SK-N-SH (cell line): Measurements from ENCODE around the gene ATP6V1G3. TPM values are rescaled to one million over a fixed set of nuclear protein-coding genes. Genes with fewer than 3 reads are reported as not detected.

Source experiments
- CTCF ChIA-PET: fragments of 300-600, 350-600 bp; formaldehyde crosslinking; extraction: SDS; loops from one replicate; lab custom pipeline; 2021; lab: Yijun Ruan, JAX
- POLR2A ChIA-PET: fragments of 350-600 bp; sonication (Branson Sonifier 250); formaldehyde crosslinking; extraction: SDS; loops from one replicate; lab custom pipeline; 2020; ENCODE audit warnings: antibody characterized with exemption, inconsistent platforms; lab: Yijun Ruan, JAX
- DNase-seq: peaks from one replicate; pipeline ENCODE4 v3.0.0; 2012
- H2AFZ ChIP-seq: fragments of 200-600 bp; sonication (generic); 2 replicates; pipeline ENCODE4 v1.8.1; 2016; ENCODE audit warnings: antibody characterized with exemption, mild to moderate bottlenecking, low read depth
- H3F3A ChIP-seq: fragments of 200-600 bp; sonication (generic); replicated peaks from 2 replicates; pipeline ENCODE3; 2016; ENCODE audit warnings: antibody characterized with exemption, mild to moderate bottlenecking; ENCODE audit not compliant: insufficient read depth
- H3K27ac ChIP-seq, 2 experiments: fragments of 200-500 bp in 1 of 2; fragments of 200-600 bp in 1 of 2; sonication (Bioruptor generic) in 1 of 2; sonication (generic), shearing (Covaris generic) in 1 of 2; 2 replicates each; pipeline versions ENCODE4 v1.5.1 to v1.6.1; 2014 to 2016; ENCODE audit warnings: low read depth in 2 of 2, inconsistent platforms in 1 of 2, low read length in 1 of 2, mild to moderate bottlenecking in 1 of 2, mixed read lengths in 1 of 2
- H3K27me3 ChIP-seq: fragments of 200-600 bp; sonication (generic), shearing (Covaris generic); 2 replicates; pipeline ENCODE4 v1.6.1; 2016; ENCODE audit warnings: mixed run types; ENCODE audit not compliant: insufficient read depth
- H3K36me3 ChIP-seq, 2 experiments: fragments of 200-500 bp in 1 of 2; fragments of 200-600 bp in 1 of 2; sonication (Bioruptor generic) in 1 of 2; sonication (generic) in 1 of 2; replicated peaks in 1 of 2; 2 replicates each; pipeline versions ENCODE3 to v1.5.1; 2014 to 2016; ENCODE audit warnings: low read length in 1 of 2, mild to moderate bottlenecking in 1 of 2; ENCODE audit not compliant: insufficient read depth in 2 of 2, control insufficient read depth in 1 of 2
- H3K4me1 ChIP-seq, 2 experiments: fragments of 200-500 bp in 1 of 2; fragments of 200-600 bp in 1 of 2; sonication (Bioruptor generic) in 1 of 2; sonication (generic), shearing (Covaris generic) in 1 of 2; 2 replicates each; pipeline versions ENCODE4 v1.5.1 to v1.6.1; 2014 to 2016; ENCODE audit warnings: low read depth in 1 of 2, low read length in 1 of 2, mixed run types in 1 of 2; ENCODE audit not compliant: insufficient read depth in 2 of 2, control insufficient read depth in 1 of 2
- H3K4me2 ChIP-seq: fragments of 200-600 bp; sonication (generic), shearing (Covaris generic); 2 replicates; pipeline ENCODE4 v1.6.1; 2017; ENCODE audit warnings: mixed run types
- H3K4me3 ChIP-seq, 2 experiments: fragments of 200-500 bp in 1 of 2; fragments of 200-600 bp in 1 of 2; sonication (Bioruptor generic) in 1 of 2; sonication (generic), shearing (Covaris generic) in 1 of 2; 2 replicates each; pipeline versions ENCODE4 v1.5.1 to v1.8.1; 2014 to 2016; ENCODE audit warnings: low read depth in 2 of 2, inconsistent platforms in 1 of 2, low read length in 1 of 2, mild to moderate bottlenecking in 1 of 2, mixed read lengths in 1 of 2, moderate library complexity in 1 of 2
- H3K79me2 ChIP-seq: fragments of 200-600 bp; sonication (generic); 2 replicates; pipeline ENCODE4 v1.8.1; 2017; ENCODE audit warnings: mild to moderate bottlenecking; ENCODE audit not compliant: insufficient read depth
- H3K9ac ChIP-seq: fragments of 200-600 bp; sonication (generic); 2 replicates; pipeline ENCODE4 v1.6.1; 2017; ENCODE audit warnings: mixed run types
- H3K9me2 ChIP-seq: fragments of 200-600 bp; sonication (generic); 2 replicates; pipeline ENCODE4 v1.6.1; 2017; ENCODE audit warnings: mixed run types
- H3K9me3 ChIP-seq: fragments of 200-600 bp; sonication (generic); 2 replicates; pipeline ENCODE4 v1.6.1; 2017; ENCODE audit warnings: mixed run types, mild to moderate bottlenecking, moderate library complexity
- H4K20me1 ChIP-seq: fragments of 200-600 bp; sonication (generic); 2 replicates; pipeline ENCODE4 v1.6.1; 2017; ENCODE audit warnings: mild to moderate bottlenecking, mixed run types; ENCODE audit not compliant: insufficient read depth
- EP300 ChIP-seq, 2 experiments: IDR thresholded peaks; 2 replicates each; pipeline versions ENCODE4 v1.4.0 to v1.6.1; 2012; ENCODE audit warnings: borderline replicate concordance in 1 of 2, low read depth in 1 of 2, low read length in 1 of 2
- FOXJ3 ChIP-seq: sonication (generic); formaldehyde crosslinking; IDR thresholded peaks from 2 replicates; pipeline ENCODE4 v1.5.1; 2020; ENCODE audit warnings: mild to moderate bottlenecking, missing genetic modification reagents
- GATA2 ChIP-seq: sonication (generic); formaldehyde crosslinking; IDR thresholded peaks from 2 replicates; pipeline ENCODE4 v1.5.0; 2020; ENCODE audit warnings: mild to moderate bottlenecking, missing genetic modification reagents
- JUND ChIP-seq: IDR thresholded peaks from 2 replicates; pipeline ENCODE4 v1.4.0; 2012
- POLR2AphosphoS5 ChIP-seq: IDR thresholded peaks from 2 replicates; pipeline ENCODE4 v1.6.1; 2012; ENCODE audit warnings: low read depth, low read length
- RAD21 ChIP-seq: IDR thresholded peaks from 2 replicates; pipeline ENCODE4 v1.6.1; 2012; ENCODE audit warnings: mild to moderate bottlenecking, low read length
- RXRA ChIP-seq: IDR thresholded peaks from 2 replicates; pipeline ENCODE4 v1.4.0; 2012; ENCODE audit warnings: low read depth, mild to moderate bottlenecking, borderline replicate concordance
- WGBS: methylation state at CpG from one replicate; pipeline ENCODE4 v1.1.6; 2017; ENCODE audit warnings: low lambda C conversion rate; 5-methylcytosine and 5-hydroxymethylcytosine counted together
- polyA plus RNA-seq, 3 experiments: library from polyadenylated mRNA; depleted of rRNA; stranded (reverse); fragments of >200 nt; gene quantifications; 2 replicates each; pipeline ENCODE4 v1.2.3, GENCODE V29; 2012
- TF ChIP-seq, protein P1 (sequence below): fragments of 200-600 bp; sonication (generic); IDR thresholded peaks from 2 replicates; pipeline ENCODE4 v1.6.1; 2017; ENCODE audit warnings: antibody characterized with exemption, mild to moderate bottlenecking, moderate library complexity
- TF ChIP-seq, protein P2 (sequence below): IDR thresholded peaks from 2 replicates; pipeline ENCODE4 v1.4.0; 2012; ENCODE audit warnings: low read depth, borderline replicate concordance
- TF ChIP-seq, protein P3 (sequence below): IDR thresholded peaks from 2 replicates; pipeline ENCODE4 v1.4.0; 2012; ENCODE audit warnings: low read depth, borderline replicate concordance

The ATP6V1G3 gene
- polyA plus RNA-seq, 1 of the 3 experiments (the other 2 are of a cell fraction) = not detected

DNA sequence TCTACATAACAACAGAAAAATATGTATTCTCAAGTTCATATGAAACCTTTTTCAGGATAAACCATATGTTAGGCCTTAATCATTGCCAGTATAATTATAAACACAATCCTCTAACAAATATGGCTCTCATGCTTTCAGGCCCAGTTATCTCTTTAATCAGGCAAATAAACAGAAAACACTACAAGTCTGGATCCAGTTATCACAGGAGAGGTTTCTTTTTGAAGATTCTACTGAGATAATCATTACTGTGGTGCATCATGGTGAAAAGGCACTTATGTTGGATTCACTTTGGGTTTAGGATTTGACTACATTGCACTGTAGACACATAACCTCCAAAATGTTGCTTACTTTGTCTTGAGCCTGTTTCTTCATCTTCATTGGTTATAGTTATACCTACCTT, 8.4 kb upstream of the ATP6V1G3 start:
- no peaks in the 10 kb centered on the region for H3K36me3 ChIP-seq
- no peak overlapping the region for H3K4me2 ChIP-seq
- no peaks in the 10 kb centered on the region for H3K9me3 ChIP-seq
- no peak overlapping the region for H3K4me3 ChIP-seq
- peak; percentile 41; the same call in 1 of the 2 replicates for TF ChIP-seq GATA2
- TF ChIP-seq RXRA = no peak
- no peak for TF ChIP-seq FOXJ3 (CRISPR knock-in tag)
- H3K27ac ChIP-seq = no peak overlapping the region
- ChIA-PET CTCF (no interaction called here), POLR2A (no interaction called here)
- peaks cover 0 to 4% of the 10 kb centered on the region in 2 experiments; a peak in 1 of 4 replicates for H3K4me1 ChIP-seq
- H3K9ac ChIP-seq = no peak overlapping the region
- H3K79me2 ChIP-seq = no peaks in the 10 kb centered on the region
- no peak overlapping the region for H2AFZ ChIP-seq
- H3K9me2 ChIP-seq = no peaks in the 10 kb centered on the region
- H3K27me3 ChIP-seq = no peaks in the 10 kb centered on the region
- H4K20me1 ChIP-seq = no peaks in the 10 kb centered on the region
- peak; percentile 6 for DNase-seq
- H3F3A ChIP-seq = no peaks in the 10 kb centered on the region

DNA sequence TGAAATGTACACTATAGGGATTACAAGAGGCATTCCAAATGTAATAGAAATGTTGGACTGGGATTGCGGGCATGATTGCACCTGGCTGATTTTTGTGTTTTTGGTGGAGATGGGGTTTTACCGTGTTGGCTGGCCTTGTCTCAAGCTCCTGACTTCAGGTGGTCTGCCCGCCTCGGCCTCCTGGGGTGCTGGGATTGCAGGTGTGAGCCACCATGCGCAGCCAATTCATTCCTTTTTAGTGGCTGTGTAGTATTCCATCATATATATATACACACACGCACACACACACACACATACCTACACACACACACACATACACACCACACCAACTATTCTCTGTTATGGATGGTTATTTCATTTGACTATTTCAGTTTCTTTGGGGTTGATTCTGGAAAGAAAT, 4.7 kb upstream of the ATP6V1G3 start:
- H3K27me3 ChIP-seq = no peaks in the 10 kb centered on the region
- no peaks in the 10 kb centered on the region for H3K9me2 ChIP-seq
- H3K79me2 ChIP-seq = no peaks in the 10 kb centered on the region
- H3K4me1 ChIP-seq = peaks cover 0 to 4% of the 10 kb centered on the region in 2 experiments; a peak in 1 of 4 replicates
- H3K27ac ChIP-seq = no peak overlapping the region
- ChIA-PET POLR2A (no interaction called here), CTCF (no interaction called here)
- no peak overlapping the region for H3K4me3 ChIP-seq
- no peak overlapping the region for H3K9ac ChIP-seq
- no peak overlapping the region for H3K4me2 ChIP-seq
- H3K36me3 ChIP-seq = no peaks in the 10 kb centered on the region
- 86% methylated on average over 6 of the region's 6 CpGs for WGBS
- DNase-seq = no peak
- no peaks in the 10 kb centered on the region for H3K9me3 ChIP-seq
- H2AFZ ChIP-seq = no peak overlapping the region
- no peaks in the 10 kb centered on the region for H3F3A ChIP-seq
- no peaks in the 10 kb centered on the region for H4K20me1 ChIP-seq
- TF ChIP-seq POLR2AphosphoS5 = no peak
- TF ChIP-seq, protein P1, sequence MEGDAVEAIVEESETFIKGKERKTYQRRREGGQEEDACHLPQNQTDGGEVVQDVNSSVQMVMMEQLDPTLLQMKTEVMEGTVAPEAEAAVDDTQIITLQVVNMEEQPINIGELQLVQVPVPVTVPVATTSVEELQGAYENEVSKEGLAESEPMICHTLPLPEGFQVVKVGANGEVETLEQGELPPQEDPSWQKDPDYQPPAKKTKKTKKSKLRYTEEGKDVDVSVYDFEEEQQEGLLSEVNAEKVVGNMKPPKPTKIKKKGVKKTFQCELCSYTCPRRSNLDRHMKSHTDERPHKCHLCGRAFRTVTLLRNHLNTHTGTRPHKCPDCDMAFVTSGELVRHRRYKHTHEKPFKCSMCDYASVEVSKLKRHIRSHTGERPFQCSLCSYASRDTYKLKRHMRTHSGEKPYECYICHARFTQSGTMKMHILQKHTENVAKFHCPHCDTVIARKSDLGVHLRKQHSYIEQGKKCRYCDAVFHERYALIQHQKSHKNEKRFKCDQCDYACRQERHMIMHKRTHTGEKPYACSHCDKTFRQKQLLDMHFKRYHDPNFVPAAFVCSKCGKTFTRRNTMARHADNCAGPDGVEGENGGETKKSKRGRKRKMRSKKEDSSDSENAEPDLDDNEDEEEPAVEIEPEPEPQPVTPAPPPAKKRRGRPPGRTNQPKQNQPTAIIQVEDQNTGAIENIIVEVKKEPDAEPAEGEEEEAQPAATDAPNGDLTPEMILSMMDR = no peak
- TF ChIP-seq EP300 (IDR thresholded peaks at IDR 0.05; ENCODE audit: borderline replicate concordance in 1 of 2, low read depth in 1 of 2, low read length in 1 of 2) = no peak
- TF ChIP-seq JUND = no peak
- TF ChIP-seq, protein P2, sequence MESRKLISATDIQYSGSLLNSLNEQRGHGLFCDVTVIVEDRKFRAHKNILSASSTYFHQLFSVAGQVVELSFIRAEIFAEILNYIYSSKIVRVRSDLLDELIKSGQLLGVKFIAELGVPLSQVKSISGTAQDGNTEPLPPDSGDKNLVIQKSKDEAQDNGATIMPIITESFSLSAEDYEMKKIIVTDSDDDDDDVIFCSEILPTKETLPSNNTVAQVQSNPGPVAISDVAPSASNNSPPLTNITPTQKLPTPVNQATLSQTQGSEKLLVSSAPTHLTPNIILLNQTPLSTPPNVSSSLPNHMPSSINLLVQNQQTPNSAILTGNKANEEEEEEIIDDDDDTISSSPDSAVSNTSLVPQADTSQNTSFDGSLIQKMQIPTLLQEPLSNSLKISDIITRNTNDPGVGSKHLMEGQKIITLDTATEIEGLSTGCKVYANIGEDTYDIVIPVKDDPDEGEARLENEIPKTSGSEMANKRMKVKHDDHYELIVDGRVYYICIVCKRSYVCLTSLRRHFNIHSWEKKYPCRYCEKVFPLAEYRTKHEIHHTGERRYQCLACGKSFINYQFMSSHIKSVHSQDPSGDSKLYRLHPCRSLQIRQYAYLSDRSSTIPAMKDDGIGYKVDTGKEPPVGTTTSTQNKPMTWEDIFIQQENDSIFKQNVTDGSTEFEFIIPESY = no peak
- TF ChIP-seq RAD21 = no peak
- TF ChIP-seq, protein P3, sequence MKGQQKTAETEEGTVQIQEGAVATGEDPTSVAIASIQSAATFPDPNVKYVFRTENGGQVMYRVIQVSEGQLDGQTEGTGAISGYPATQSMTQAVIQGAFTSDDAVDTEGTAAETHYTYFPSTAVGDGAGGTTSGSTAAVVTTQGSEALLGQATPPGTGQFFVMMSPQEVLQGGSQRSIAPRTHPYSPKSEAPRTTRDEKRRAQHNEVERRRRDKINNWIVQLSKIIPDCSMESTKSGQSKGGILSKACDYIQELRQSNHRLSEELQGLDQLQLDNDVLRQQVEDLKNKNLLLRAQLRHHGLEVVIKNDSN = no peak
